ENCODE data around the gene JAZF1.

- TF ChIP-seq POU2F2 (IDR thresholded peaks at IDR 0.05; ENCODE audit: borderline replicate concordance, low read depth, low read length) (no peak), EZH2 (IDR thresholded peaks at IDR 0.05; ENCODE audit: borderline replicate concordance, control insufficient read depth, low read depth, low read length) (no peak), CTCF (IDR thresholded peaks at IDR 0.05 in 2 of 3, conservative IDR thresholded peaks at IDR 0.05 in 1 of 3; ENCODE audit: control insufficient read depth in 2 of 3, extremely low read depth in 1 of 3, insufficient read depth in 1 of 3, low read depth in 3 of 3, low read length in 3 of 3) (no peak), TCF12 (IDR thresholded peaks at IDR 0.05; ENCODE audit: low read depth, low read length) (no peak), NR2C1 (IDR thresholded peaks at IDR 0.05) (no peak), POLR2AphosphoS5 (IDR thresholded peaks at IDR 0.05; ENCODE audit: low read length) (no peak), CHD4 (IDR thresholded peaks at IDR 0.05) (no peak), CUX1 (IDR thresholded peaks at IDR 0.05; ENCODE audit: insufficient replicate concordance, low read depth, low read length) (no peak), POLR2A (IDR thresholded peaks at IDR 0.05; ENCODE audit: low read depth, low read length) (no peak)
Observed at GRCh38 chr7:27952456-27953285, 227.9 kb downstream of the JAZF1 start.
